ENCODE data around the gene ZKSCAN4. TPM values are rescaled to one million over a fixed set of nuclear protein-coding genes. Genes with fewer than 3 reads are reported as not detected.

ZKSCAN4 gene
- total RNA-seq, 1 experiment from 2014 or later, result 5.5 TPM

- Histone ChIP-seq H3K4me1 (0 out of 2 replicates have a peak, but pooled peaks cover 2% of the 10 kb centered on the region), H3K36me3 (ENCODE audit: control insufficient read depth, insufficient read depth, low read length) (no peaks in the 10 kb centered on the region), H3K4me3 (ENCODE audit: low read depth, low read length) (no peak within 1 kb of the TSS), H3K9me3 (no peaks in the 10 kb centered on the region), H3K27me3 (replicated peaks; ENCODE audit: control insufficient read depth, insufficient read depth, low read length) (no peaks in the 10 kb centered on the region)
- CTCF ChIA-PET, result no interaction called here
- H3K4me1 Mint-ChIP-seq (ENCODE audit: low read depth, unreplicated experiment), result no peaks in the 10 kb centered on the region
- BruUV-seq (replicated peaks), result no TSS peak
- H3K36me3 Mint-ChIP-seq (ENCODE audit: insufficient read depth, unreplicated experiment), result no peaks in the 10 kb centered on the region
- POLR2A ChIA-PET, result no interaction called here
- H3K9me3 Mint-ChIP-seq (ENCODE audit: unreplicated experiment), result no peaks in the 10 kb centered on the region
- no peak for DNase-seq
- intact Hi-C loops (cut with micrococcal nuclease; ENCODE audit: unreplicated experiment), result no loop called here
- no peak within 1 kb of the TSS for H3K4me3 Mint-ChIP-seq (ENCODE audit: unreplicated experiment)
- H3K27me3 Mint-ChIP-seq (ENCODE audit: insufficient read depth, unreplicated experiment), result peaks cover 17% of the 10 kb centered on the region
- H3K27ac Mint-ChIP-seq (ENCODE audit: unreplicated experiment), result no peak within 1 kb of the TSS
- TF ChIP-seq CTCF (IDR thresholded peaks at IDR 0.05; ENCODE audit: insufficient read depth in 1 of 2, low read depth in 1 of 2, low read length in 1 of 2, severe bottlenecking in 1 of 2, unreplicated experiment in 1 of 2), result no peak
Measured at GRCh38 chr6:28258877-28259777, 7.1 kb upstream of the ZKSCAN4 start, which contains the start of gene NKAPL. Gene NKAPL, plus strand, starts transcription at chr6:28259297. Its CDS starts 75 bp downstream, at chr6:28259372.

- H3K9me3 Mint-ChIP-seq (ENCODE audit: unreplicated experiment), result no peaks in the 10 kb centered on the region
- Histone ChIP-seq H3K27me3 (replicated peaks; ENCODE audit: control insufficient read depth, insufficient read depth, low read length) (no peaks in the 10 kb centered on the region), H3K4me3 (ENCODE audit: low read depth, low read length) (no peak overlapping the region), H3K4me1 (peaks cover 4% of the 10 kb centered on the region; the same call in 1 of the 2 replicates), H3K36me3 (ENCODE audit: control insufficient read depth, insufficient read depth, low read length) (no peaks in the 10 kb centered on the region), H3K9me3 (no peaks in the 10 kb centered on the region)
- ChIA-PET CTCF (no interaction called here), POLR2A (no interaction called here)
- no TSS peak for BruUV-seq (replicated peaks)
- peaks cover 8% of the 10 kb centered on the region for H3K4me1 Mint-ChIP-seq (ENCODE audit: low read depth, unreplicated experiment)
- no peak for TF ChIP-seq CTCF (IDR thresholded peaks at IDR 0.05; ENCODE audit: insufficient read depth in 1 of 2, low read depth in 1 of 2, low read length in 1 of 2, severe bottlenecking in 1 of 2, unreplicated experiment in 1 of 2)
- peaks cover 17% of the 10 kb centered on the region for H3K27me3 Mint-ChIP-seq (ENCODE audit: insufficient read depth, unreplicated experiment)
- intact Hi-C loops (cut with micrococcal nuclease; ENCODE audit: unreplicated experiment), result no loop called here
- H3K4me3 Mint-ChIP-seq (ENCODE audit: unreplicated experiment), result no peak overlapping the region
- DNase-seq, result no peak
- peaks cover under 1% of the 10 kb centered on the region for H3K36me3 Mint-ChIP-seq (ENCODE audit: insufficient read depth, unreplicated experiment)
- no peak overlapping the region for H3K27ac Mint-ChIP-seq (ENCODE audit: unreplicated experiment)
Measured at GRCh38 chr6:28257042-28257441, 5.0 kb upstream of the ZKSCAN4 start.

- ChIA-PET CTCF (no interaction called here), POLR2A (no interaction called here)
- H3K36me3 Mint-ChIP-seq (ENCODE audit: insufficient read depth, unreplicated experiment), result peaks cover 6% of the 10 kb centered on the region
- BruUV-seq (replicated peaks), result no TSS peak
- intact Hi-C loops (cut with micrococcal nuclease; ENCODE audit: unreplicated experiment), result no loop called here
- H3K9me3 ChIP-seq, result no peaks in the 10 kb centered on the region
- no peak overlapping the region for H3K4me3 ChIP-seq (ENCODE audit: low read depth, low read length)
- no peak overlapping the region for H3K4me3 Mint-ChIP-seq (ENCODE audit: unreplicated experiment)
- peaks cover 4% of the 10 kb centered on the region; the same call in 1 of the 2 replicates for H3K4me1 ChIP-seq
- no peak overlapping the region for H3K27ac Mint-ChIP-seq (ENCODE audit: unreplicated experiment)
- no peak for DNase-seq
- peaks cover 6% of the 10 kb centered on the region for H3K27me3 Mint-ChIP-seq (ENCODE audit: insufficient read depth, unreplicated experiment)
- peaks cover 8% of the 10 kb centered on the region for H3K4me1 Mint-ChIP-seq (ENCODE audit: low read depth, unreplicated experiment)
- TF ChIP-seq CTCF (IDR thresholded peaks at IDR 0.05; ENCODE audit: insufficient read depth in 1 of 2, low read depth in 1 of 2, low read length in 1 of 2, severe bottlenecking in 1 of 2, unreplicated experiment in 1 of 2), result no peak
- no peaks in the 10 kb centered on the region for H3K9me3 Mint-ChIP-seq (ENCODE audit: unreplicated experiment)
- H3K36me3 ChIP-seq (ENCODE audit: control insufficient read depth, insufficient read depth, low read length), result no peaks in the 10 kb centered on the region
- no peaks in the 10 kb centered on the region for H3K27me3 ChIP-seq (replicated peaks; ENCODE audit: control insufficient read depth, insufficient read depth, low read length)
Measured at GRCh38 chr6:28254121-28254519, 2.1 kb upstream of the ZKSCAN4 start.

All from Caco-2 (cell line).